Mesenchymal stem cell (in vitro differentiated cells and primary cell): Measurements from ENCODE around the gene ZNF165.
A peak's percentile ranks its signal among the peaks of the same experiment; 100 is the strongest.
"Not testable (repeated sequence)": the region's sequence is repeated elsewhere in the genome, so short reads cannot be mapped to it uniquely, and the experiment has no call there.

Experiments
- DNase-seq: peaks from one replicate; pipeline ENCODE4 v3.0.0-alpha.2; 2013
- H2AFZ ChIP-seq: one replicate; pipeline ENCODE4 v1.6.1; 2013; ENCODE audit warnings: low read depth, mild to moderate bottlenecking, control low read depth, inconsistent platforms, low read length, moderate library complexity
- H2AK5ac ChIP-seq: 2 replicates; pipeline ENCODE4 v1.6.1; 2013; ENCODE audit warnings: low read length, moderate library complexity, mild to moderate bottlenecking, inconsistent platforms; ENCODE audit not compliant: severe bottlenecking
- H2BK120ac ChIP-seq: one replicate; pipeline ENCODE4 v1.6.1; 2013; ENCODE audit warnings: low read depth, mild to moderate bottlenecking, inconsistent platforms, low read length, moderate library complexity
- H2BK12ac ChIP-seq, 2 experiments: one replicate each; pipeline ENCODE4 v1.6.1; 2013; ENCODE audit warnings: inconsistent platforms in 2 of 2, low read length in 2 of 2, mild to moderate bottlenecking in 2 of 2, moderate library complexity in 2 of 2, control low read depth in 1 of 2
- H2BK15ac ChIP-seq: one replicate; pipeline ENCODE4 v1.6.1; 2013; ENCODE audit warnings: mild to moderate bottlenecking, low read depth, inconsistent platforms; ENCODE audit not compliant: poor library complexity, severe bottlenecking
- H2BK5ac ChIP-seq: 2 replicates; pipeline ENCODE4 v1.6.1; 2013; ENCODE audit warnings: low read depth, mild to moderate bottlenecking, low read length, control low read depth, inconsistent platforms; ENCODE audit not compliant: poor library complexity, severe bottlenecking
- H3K14ac ChIP-seq, 2 experiments: one replicate each; pipeline ENCODE4 v1.6.1; 2013; ENCODE audit warnings: inconsistent platforms in 2 of 2, low read length in 2 of 2, control low read depth in 1 of 2, mild to moderate bottlenecking in 1 of 2, moderate library complexity in 1 of 2
- H3K18ac ChIP-seq, 2 experiments: one replicate each; pipeline ENCODE4 v1.6.1; 2013; ENCODE audit warnings: inconsistent platforms in 2 of 2, low read length in 2 of 2, control low read depth in 1 of 2, low read depth in 1 of 2, mild to moderate bottlenecking in 1 of 2
- H3K23ac ChIP-seq, 2 experiments: one replicate each; pipeline ENCODE4 v1.6.1; 2013; ENCODE audit warnings: inconsistent platforms in 2 of 2, low read length in 2 of 2, mild to moderate bottlenecking in 2 of 2, moderate library complexity in 2 of 2, control low read depth in 1 of 2
- H3K27ac ChIP-seq: 2 replicates; pipeline ENCODE4 v1.5.1; 2013; ENCODE audit warnings: mild to moderate bottlenecking, moderate library complexity, low read length, control low read depth, inconsistent platforms; ENCODE audit not compliant: poor library complexity, severe bottlenecking
- H3K27me3 ChIP-seq, 2 experiments: 2 replicates each; pipeline versions ENCODE4 v1.6.1 to v1.7.0; 2013; ENCODE audit warnings: low read length in 2 of 2, mild to moderate bottlenecking in 2 of 2, moderate library complexity in 2 of 2, control low read depth in 1 of 2, inconsistent platforms in 1 of 2; ENCODE audit not compliant: control insufficient read depth in 1 of 2, insufficient read depth in 1 of 2
- H3K36me3 ChIP-seq, 2 experiments: 2 replicates each; pipeline versions ENCODE4 v1.6.1 to v1.7.0; 2013; ENCODE audit warnings: low read length in 2 of 2, control low read depth in 1 of 2, inconsistent platforms in 1 of 2, low read depth in 1 of 2, mild to moderate bottlenecking in 1 of 2; ENCODE audit not compliant: insufficient read depth in 2 of 2, control insufficient read depth in 1 of 2
- H3K4ac ChIP-seq, 2 experiments: one replicate each; pipeline ENCODE4 v1.6.1; 2013; ENCODE audit warnings: inconsistent platforms in 2 of 2, low read length in 2 of 2, mild to moderate bottlenecking in 2 of 2, moderate library complexity in 2 of 2, control low read depth in 1 of 2, low read depth in 1 of 2
- H3K4me1 ChIP-seq: 2 replicates; pipeline ENCODE4 v1.6.1; 2013; ENCODE audit warnings: low read depth, low read length, control low read depth; ENCODE audit not compliant: control insufficient read depth, insufficient read depth
- H3K4me2 ChIP-seq: 2 replicates; pipeline ENCODE4 v1.6.1; 2013; ENCODE audit warnings: low read length, mild to moderate bottlenecking, inconsistent platforms; ENCODE audit not compliant: poor library complexity, severe bottlenecking
- H3K4me3 ChIP-seq, 2 experiments: 2 replicates each; pipeline versions ENCODE4 v1.5.1 to v1.7.0; 2013; ENCODE audit warnings: low read length in 2 of 2, mild to moderate bottlenecking in 2 of 2, control low read depth in 1 of 2, low read depth in 1 of 2; ENCODE audit not compliant: insufficient read depth in 1 of 2
- H3K79me1 ChIP-seq: replicated peaks from 2 replicates; pipeline ENCODE4 v1.6.1; 2013; ENCODE audit warnings: mild to moderate bottlenecking, control low read depth, low read length, inconsistent platforms; ENCODE audit not compliant: poor library complexity, severe bottlenecking
- H3K9ac ChIP-seq: 2 replicates; pipeline ENCODE4 v1.7.0; 2013; ENCODE audit warnings: mild to moderate bottlenecking, low read length, moderate library complexity
- H3K9me3 ChIP-seq: 2 replicates; pipeline ENCODE4 v1.7.0; 2013; ENCODE audit warnings: mild to moderate bottlenecking, low read length; ENCODE audit not compliant: control insufficient read depth
- H4K8ac ChIP-seq: one replicate; pipeline ENCODE4 v1.6.1; 2013; ENCODE audit warnings: inconsistent platforms, mild to moderate bottlenecking, low read length, moderate library complexity
- H4K91ac ChIP-seq: one replicate; pipeline ENCODE4 v1.6.1; 2013; ENCODE audit warnings: mild to moderate bottlenecking, low read length, inconsistent platforms
- WGBS: methylation state at CpG from one replicate; pipeline ENCODE4 v1.1.7; 2013; ENCODE audit warnings: mixed read lengths; 5-methylcytosine and 5-hydroxymethylcytosine counted together

Gene ZNF165

GRCh38 chr6:28090917-28091586 lies 10.7 kb downstream of the ZNF165 start:
- Histone ChIP-seq H3K23ac (no peak overlapping the region), H3K27me3 (no peaks in the 10 kb centered on the region), H3K4me1 (no peaks in the 10 kb centered on the region), H3K27ac (no peak overlapping the region), H2AK5ac (no peak overlapping the region), H3K4ac (no peak overlapping the region), H2AFZ (no peak overlapping the region), H3K14ac (no peak overlapping the region), H3K79me1 (no peaks in the 10 kb centered on the region), H3K36me3 (peaks cover 4 to 5% of the 10 kb centered on the region in 2 experiments), H3K4me2 (no peak overlapping the region), H3K9ac (peak overlapping the region; percentile 62), H3K18ac (no peak overlapping the region), H3K9me3 (peaks cover 54% of the 10 kb centered on the region), H2BK120ac (no peak overlapping the region), H3K4me3 (peak overlapping the region in 1 of 2 experiments; percentile 73), H2BK5ac (no peak overlapping the region), H2BK12ac (no peak overlapping the region), H4K8ac (no peak overlapping the region), H4K91ac (no peak overlapping the region), H2BK15ac (no peak overlapping the region)
- no peak for DNase-seq
- 96% methylated on average over 27 of the region's 33 CpGs for WGBS

- H3K18ac ChIP-seq, H3K27ac ChIP-seq, H4K91ac ChIP-seq, H3K9me3 ChIP-seq, H2BK5ac ChIP-seq, H3K79me1 ChIP-seq, H3K36me3 ChIP-seq, H3K4me3 ChIP-seq, H3K4ac ChIP-seq, H2BK15ac ChIP-seq, H2AFZ ChIP-seq, H3K9ac ChIP-seq, H3K4me1 ChIP-seq, DNase-seq, H2BK12ac ChIP-seq, H3K27me3 ChIP-seq, H4K8ac ChIP-seq, H3K23ac ChIP-seq, H2BK120ac ChIP-seq, H3K4me2 ChIP-seq, H3K14ac ChIP-seq, H2AK5ac ChIP-seq: not testable (repeated sequence)
- 84% methylated on average over 7 of the region's 7 CpGs for WGBS
These were observed 21.9 kb downstream of the ZNF165 start for GRCh38 chr6:28102222-28102621.

- H2BK12ac ChIP-seq, H4K8ac ChIP-seq, H2AK5ac ChIP-seq, H3K18ac ChIP-seq, H2BK5ac ChIP-seq, H3K9ac ChIP-seq, H2BK15ac ChIP-seq, H3K4me1 ChIP-seq, DNase-seq, H3K27me3 ChIP-seq, H3K79me1 ChIP-seq, H3K36me3 ChIP-seq, H2AFZ ChIP-seq, H3K9me3 ChIP-seq, H4K91ac ChIP-seq, H3K4ac ChIP-seq, H3K27ac ChIP-seq, H2BK120ac ChIP-seq, H3K4me2 ChIP-seq, H3K4me3 ChIP-seq, H3K14ac ChIP-seq, H3K23ac ChIP-seq: not testable (repeated sequence)
These were observed 22.3 kb downstream of the ZNF165 start for GRCh38 chr6:28102699-28103098.

DNA sequence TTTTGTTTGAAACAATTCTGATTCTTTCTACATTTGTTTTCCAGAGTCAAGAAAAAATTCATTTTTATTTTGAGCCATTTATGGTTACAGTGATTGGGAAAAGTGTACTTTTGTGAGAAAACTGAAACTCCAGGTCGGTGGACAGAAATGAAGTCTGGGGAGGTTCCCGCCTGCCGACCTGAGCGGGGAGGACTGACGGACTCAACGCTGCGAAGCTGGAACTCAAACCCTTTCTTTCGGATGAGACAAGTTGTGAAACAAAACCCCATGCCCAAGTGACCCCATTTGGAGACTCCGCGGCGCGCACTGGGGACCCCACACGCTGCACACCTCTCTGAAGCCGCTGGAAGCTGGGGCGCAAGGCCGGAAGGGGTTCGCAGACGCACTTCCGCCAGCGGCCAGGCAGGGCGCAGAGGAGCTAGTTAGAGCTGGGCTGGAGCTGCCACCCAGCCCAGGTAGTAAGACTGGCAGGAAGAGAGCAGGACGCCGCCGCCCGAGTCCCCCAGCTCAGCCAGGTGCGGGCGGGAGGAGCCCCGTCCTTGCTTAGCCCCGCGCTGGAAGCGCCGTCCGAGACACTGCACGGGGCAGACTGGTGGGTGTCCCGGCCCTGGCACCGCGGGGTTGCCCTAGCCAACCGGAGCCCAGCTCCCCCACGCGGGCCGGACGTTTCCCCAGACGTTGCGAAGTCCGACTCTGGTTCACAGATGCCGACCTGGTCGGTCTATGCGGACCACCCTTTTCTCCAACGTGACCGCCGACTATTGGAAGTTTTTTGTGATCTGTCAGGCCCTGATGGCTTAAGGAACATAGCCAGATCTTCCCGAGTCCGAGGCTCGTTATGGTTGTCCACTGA lies 24.2 kb downstream of the ZNF165 start:
- peak overlapping the region; percentile 82 for H4K91ac ChIP-seq
- H2AK5ac ChIP-seq: no peak overlapping the region
- no peaks in the 10 kb centered on the region for H3K9me3 ChIP-seq
- H3K27me3 ChIP-seq: no peaks in the 10 kb centered on the region
- 3% methylated on average over 53 of the region's 54 CpGs for WGBS
- no peaks in the 10 kb centered on the region for H3K36me3 ChIP-seq
- peak overlapping the region in 1 of 2 experiments; percentile 96 for H3K14ac ChIP-seq
- no peaks in the 10 kb centered on the region for H3K79me1 ChIP-seq
- H4K8ac ChIP-seq: peak overlapping the region; percentile 99
- no peak overlapping the region for H2BK12ac ChIP-seq
- H2BK5ac ChIP-seq: no peak overlapping the region
- peak overlapping the region; percentile 99 for H2AFZ ChIP-seq
- no peak overlapping the region for H2BK120ac ChIP-seq
- H3K4me1 ChIP-seq: peaks cover 5% of the 10 kb centered on the region
- no peak overlapping the region for H2BK15ac ChIP-seq
- peak overlapping the region; percentile 96 to 98 for H3K18ac ChIP-seq
- peak; percentile 80 for DNase-seq
- H3K4ac ChIP-seq: peak overlapping the region; percentile 65 to 67
- H3K23ac ChIP-seq: no peak overlapping the region
- H3K4me3 ChIP-seq: peak overlapping the region; percentile 87 to 92
- H3K9ac ChIP-seq: peak overlapping the region; percentile 91
- peak overlapping the region; percentile 28 for H3K27ac ChIP-seq
- peak overlapping the region; percentile 95 for H3K4me2 ChIP-seq
